Astrocyte of the cerebellum (primary cell): ENCODE measurements around the gene GRID1.

Experiments used
- DNase-seq: peaks from one replicate; pipeline ENCODE4 v3.0.0-alpha.2; 2011; ENCODE audit warnings: low read depth
- H3K4me3 ChIP-seq: 2 replicates; pipeline ENCODE4 v1.5.1; 2011; ENCODE audit warnings: mild to moderate bottlenecking, low read depth, low read length, moderate library complexity
- in situ Hi-C: cut with HindIII; loops from 2 replicates; pipeline ENCODE4 v1.10.0; 2017; ENCODE audit warnings: low sequenced_read_pairs
- TF ChIP-seq, protein P1 (sequence below): IDR thresholded peaks from 2 replicates; pipeline ENCODE4 v1.5.1; 2012; ENCODE audit warnings: low read length, low read depth, moderate library complexity, mild to moderate bottlenecking; ENCODE audit errors: missing control alignments

The GRID1 gene

DNA sequence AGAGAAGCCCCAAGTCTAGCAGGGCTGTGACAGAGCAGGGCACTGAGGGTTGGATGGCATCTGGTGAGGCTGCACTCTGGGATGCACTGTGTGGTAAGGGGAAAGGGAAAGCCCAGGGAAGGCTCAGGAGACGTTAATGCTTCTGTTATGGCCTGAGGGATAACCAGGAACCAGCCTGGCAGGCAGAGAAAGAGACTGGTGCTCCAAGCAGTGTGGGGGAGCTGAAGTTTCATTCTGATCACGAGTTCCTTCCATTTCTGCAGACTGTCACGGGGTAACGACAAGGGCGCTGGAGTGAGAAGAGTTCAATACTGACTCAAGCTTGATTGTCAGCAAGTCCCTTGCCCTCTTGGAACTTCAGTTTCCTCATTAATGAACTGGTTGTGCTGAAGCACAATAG is 730.9 kb downstream of the GRID1 start:
- in situ Hi-C loops: no loop called here
- no peak for DNase-seq
- TF ChIP-seq, protein P1, sequence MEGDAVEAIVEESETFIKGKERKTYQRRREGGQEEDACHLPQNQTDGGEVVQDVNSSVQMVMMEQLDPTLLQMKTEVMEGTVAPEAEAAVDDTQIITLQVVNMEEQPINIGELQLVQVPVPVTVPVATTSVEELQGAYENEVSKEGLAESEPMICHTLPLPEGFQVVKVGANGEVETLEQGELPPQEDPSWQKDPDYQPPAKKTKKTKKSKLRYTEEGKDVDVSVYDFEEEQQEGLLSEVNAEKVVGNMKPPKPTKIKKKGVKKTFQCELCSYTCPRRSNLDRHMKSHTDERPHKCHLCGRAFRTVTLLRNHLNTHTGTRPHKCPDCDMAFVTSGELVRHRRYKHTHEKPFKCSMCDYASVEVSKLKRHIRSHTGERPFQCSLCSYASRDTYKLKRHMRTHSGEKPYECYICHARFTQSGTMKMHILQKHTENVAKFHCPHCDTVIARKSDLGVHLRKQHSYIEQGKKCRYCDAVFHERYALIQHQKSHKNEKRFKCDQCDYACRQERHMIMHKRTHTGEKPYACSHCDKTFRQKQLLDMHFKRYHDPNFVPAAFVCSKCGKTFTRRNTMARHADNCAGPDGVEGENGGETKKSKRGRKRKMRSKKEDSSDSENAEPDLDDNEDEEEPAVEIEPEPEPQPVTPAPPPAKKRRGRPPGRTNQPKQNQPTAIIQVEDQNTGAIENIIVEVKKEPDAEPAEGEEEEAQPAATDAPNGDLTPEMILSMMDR: no peak
- H3K4me3 ChIP-seq: no peak overlapping the region

- in situ Hi-C loops: no loop called here
- no peak overlapping the region for H3K4me3 ChIP-seq
- TF ChIP-seq, protein P1: no peak
- DNase-seq: no peak
Observed at GRCh38 chr10:85624511-85624910, 742.1 kb downstream of the GRID1 start.

GRCh38 chr10:85623758-85624157 is 742.8 kb downstream of the GRID1 start:
- TF ChIP-seq, protein P1: no peak
- in situ Hi-C loops: no loop called here
- no peak overlapping the region for H3K4me3 ChIP-seq
- DNase-seq: no peak

- TF ChIP-seq, protein P1: no peak
- in situ Hi-C loops: no loop called here
- DNase-seq: no peak
Observed at GRCh38 chr10:85623342-85623741, 743.3 kb downstream of the GRID1 start.

DNA sequence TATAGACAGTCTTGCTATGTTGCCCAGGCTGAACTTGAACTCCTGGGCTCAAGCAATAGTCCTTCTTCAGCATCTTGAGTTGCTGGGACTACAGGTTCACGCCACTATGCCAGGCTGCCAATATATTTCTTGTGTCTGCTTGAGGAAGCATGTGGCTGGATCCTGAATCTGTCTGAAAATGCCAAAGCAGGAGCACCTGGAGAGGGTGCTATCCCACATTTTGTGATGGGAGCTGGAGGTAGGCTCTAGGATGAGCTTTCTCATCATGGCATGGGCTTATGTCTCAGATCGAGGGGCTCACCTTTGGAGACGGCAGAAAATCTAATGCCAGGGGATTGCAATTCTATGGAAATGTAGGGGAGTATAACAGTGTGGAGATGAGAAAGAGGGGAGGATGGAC is 744.2 kb downstream of the GRID1 start:
- H3K4me3 ChIP-seq: no peak overlapping the region
- in situ Hi-C loops: no loop called here
- TF ChIP-seq, protein P1: no peak
- no peak for DNase-seq

More at GRCh38 chr10:85623342-85623741, 743.3 kb downstream of the GRID1 start:
- H3K4me3 ChIP-seq: no peak overlapping the region

GRCh38 chr10:85621562-85621961 is 745.0 kb downstream of the GRID1 start:
- no peak for DNase-seq
- H3K4me3 ChIP-seq: no peak overlapping the region
- TF ChIP-seq, protein P1: no peak
- in situ Hi-C loops: no loop called here

DNA sequence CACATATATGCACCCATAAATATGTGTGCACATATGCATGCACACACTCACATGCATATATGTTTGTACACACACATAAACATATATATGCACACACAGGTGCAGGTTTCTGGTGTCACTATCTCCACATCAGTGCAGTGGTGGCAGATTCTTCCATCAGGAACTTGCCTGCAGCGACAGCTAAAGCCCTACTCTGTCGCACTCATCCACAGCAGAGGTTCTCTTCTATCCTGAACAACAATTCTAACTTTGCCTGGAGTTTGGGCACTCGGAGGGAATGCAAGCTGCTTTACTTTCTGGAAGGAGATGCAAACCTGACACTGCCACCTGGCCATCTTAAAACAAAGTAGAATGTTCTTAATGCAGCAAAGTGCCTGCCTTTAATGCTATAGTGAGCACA is 745.8 kb downstream of the GRID1 start:
- H3K4me3 ChIP-seq: no peak overlapping the region
- TF ChIP-seq, protein P1: no peak
- DNase-seq: no peak
- in situ Hi-C loops: no loop called here
